CD4-positive, alpha-beta T cell treated with Interleukin-6 for 4 hours (primary cell): Measurements from ENCODE around the gene ACOX3.
"Not testable (repeated sequence)": the region's sequence is repeated elsewhere in the genome, so short reads cannot be mapped to it uniquely, and the experiment has no call there.

ENCODE experiments used
- DNase-seq: peaks from one replicate; pipeline ENCODE4 v3.0.0-alpha.2; 2020; ENCODE audit warnings: mixed read lengths

ACOX3 gene

GRCh38 chr4:8370106-8370787 lies 70.3 kb downstream of the ACOX3 start:
- no peak for DNase-seq

DNA sequence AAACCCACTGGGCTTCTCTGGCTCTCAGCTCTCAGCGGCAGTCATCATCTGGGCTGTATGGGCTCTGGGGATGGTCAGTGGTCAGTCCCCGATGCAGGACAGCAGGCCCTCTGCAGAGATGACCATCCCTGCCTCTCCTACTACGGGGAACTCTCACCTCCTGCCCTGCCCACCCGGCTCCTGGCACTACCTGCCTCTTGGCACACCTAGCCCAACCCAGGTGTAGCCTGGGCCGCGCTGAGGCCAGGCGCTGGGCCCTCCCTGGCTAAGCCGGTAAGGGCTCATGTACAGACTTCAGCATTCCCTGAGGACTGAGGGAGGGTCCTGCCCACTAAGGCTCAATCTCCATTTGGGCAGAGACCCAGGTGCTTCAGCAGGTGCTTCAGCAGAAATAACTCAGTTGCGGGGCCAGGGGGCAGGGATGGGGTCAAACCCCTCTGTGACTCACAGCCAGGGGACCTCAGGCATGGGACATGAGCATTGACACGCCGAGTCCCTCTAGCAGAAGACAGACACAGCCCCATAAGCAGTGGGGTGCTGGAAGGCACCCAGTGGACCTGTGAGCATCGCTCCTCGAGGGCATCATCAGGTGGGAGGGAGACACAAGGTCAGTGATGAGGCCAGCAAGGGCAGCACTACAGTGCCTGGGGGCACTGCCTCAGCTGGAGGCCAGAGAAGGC lies 71.0 kb downstream of the ACOX3 start:
- DNase-seq: no peak

DNA sequence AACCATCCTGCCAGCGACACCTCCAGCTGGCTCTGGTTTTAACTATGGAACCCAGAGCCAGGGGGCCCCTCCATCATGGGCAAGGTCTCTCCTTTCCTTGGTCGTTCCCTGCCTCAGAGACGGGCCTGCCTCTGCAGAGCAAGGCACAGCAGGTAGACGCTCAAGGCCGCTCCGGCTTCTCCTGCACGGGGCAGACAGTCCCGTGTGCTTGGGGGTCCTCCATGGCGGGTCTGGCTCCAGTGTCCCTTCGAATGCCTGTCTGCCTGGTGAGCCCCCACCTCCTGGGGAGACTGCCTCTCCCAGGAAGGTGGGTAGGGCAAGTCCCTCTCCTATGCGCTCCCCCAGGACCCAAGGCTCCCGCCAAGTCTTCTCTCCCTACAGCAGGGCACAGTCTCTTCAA lies 71.5 kb downstream of the ACOX3 start:
- DNase-seq: no peak

DNA sequence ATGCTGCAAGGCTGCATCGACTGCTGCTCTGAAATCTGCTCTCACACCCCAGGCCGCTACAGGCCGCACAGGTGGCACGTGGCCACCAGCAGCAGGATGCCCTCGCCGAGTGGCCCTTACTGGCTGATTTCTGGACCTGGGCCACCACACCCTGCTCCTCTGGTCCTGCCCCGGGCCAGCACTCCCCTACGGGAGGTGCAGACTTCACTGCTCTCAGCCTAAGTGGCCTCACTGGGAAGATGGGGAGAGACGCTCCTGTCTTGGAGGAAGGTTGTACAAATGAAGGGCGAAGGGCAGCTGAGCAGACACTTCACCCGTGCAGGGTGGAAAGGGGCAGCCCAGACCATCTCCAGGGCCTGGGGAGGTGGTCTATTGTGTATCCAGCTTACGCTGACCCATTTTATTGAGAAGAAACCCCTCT lies 72.5 kb downstream of the ACOX3 start:
- DNase-seq: no peak

- no peak for DNase-seq
Measured at GRCh38 chr4:8366601-8367000, 73.9 kb downstream of the ACOX3 start.

DNA sequence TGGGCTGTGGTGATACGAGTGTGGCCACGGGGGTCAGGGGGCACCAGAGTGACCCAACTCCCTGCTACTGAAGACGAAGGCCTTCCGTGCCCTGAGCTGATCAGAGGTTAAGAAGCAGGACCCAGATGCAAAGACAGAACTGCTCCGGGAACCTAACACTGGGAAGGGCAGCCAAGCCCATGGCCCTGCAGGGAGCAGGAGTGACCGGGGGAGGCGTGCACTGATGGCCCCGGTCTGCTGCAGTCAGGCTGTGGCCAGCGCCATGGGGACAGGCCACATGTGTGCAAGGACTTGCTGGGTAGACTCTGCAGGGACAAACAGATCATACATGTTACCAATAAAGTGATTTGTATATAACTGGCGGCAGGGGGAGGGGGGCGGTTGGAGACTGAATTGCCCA lies 74.6 kb downstream of the ACOX3 start:
- DNase-seq: no peak

DNA sequence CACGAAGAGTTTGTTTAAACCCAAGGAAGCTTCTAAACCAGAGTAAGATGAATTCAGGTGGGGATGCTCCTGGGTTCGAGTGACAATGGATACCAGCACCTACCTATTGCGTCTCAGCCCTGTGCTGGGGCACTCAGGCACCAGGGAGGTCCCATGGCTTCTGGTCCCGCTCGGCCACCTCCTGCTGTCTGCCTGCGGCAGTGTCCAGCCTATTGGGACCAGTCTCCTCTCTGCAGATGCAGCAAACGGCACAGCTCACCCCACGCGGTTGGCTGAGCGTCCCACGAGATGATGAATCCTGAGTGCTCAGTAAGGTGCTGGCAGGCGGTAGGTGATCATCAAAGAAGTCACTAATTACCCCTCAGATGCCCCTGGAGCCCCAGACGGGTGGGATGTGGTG lies 75.2 kb downstream of the ACOX3 start:
- DNase-seq: no peak

- no peak for DNase-seq
Measured at GRCh38 chr4:8364848-8365350, 75.6 kb downstream of the ACOX3 start.

DNA sequence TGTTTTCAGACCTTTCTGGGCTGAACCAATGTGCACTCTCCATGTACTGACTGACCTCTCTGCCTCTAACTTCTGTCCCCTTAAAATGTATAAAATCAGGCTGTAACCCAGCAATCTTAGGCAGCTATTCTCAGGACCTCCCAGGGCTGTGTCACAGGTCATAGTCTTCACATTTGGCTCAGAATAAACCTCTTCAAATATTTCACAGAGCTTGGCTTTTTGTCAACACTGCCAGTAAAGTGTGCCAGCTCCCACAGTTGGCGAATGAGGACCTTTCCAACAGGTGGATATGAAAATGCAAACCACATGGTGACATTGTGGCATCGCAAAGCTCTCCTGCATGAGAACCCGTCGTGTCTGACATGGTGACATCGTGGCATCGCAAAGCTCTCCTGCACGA lies 76.4 kb downstream of the ACOX3 start:
- no peak for DNase-seq

GRCh38 chr4:8362483-8362882 lies 78.0 kb downstream of the ACOX3 start:
- no peak for DNase-seq

- DNase-seq: no peak
Measured at GRCh38 chr4:8359193-8359592, 81.3 kb downstream of the ACOX3 start.

GRCh38 chr4:8356856-8357255 lies 83.7 kb downstream of the ACOX3 start:
- no peak for DNase-seq

GRCh38 chr4:8355864-8356565 lies 84.5 kb downstream of the ACOX3 start:
- DNase-seq: no peak

- no peak for DNase-seq
Measured at GRCh38 chr4:8355306-8355705, 85.2 kb downstream of the ACOX3 start.

DNA sequence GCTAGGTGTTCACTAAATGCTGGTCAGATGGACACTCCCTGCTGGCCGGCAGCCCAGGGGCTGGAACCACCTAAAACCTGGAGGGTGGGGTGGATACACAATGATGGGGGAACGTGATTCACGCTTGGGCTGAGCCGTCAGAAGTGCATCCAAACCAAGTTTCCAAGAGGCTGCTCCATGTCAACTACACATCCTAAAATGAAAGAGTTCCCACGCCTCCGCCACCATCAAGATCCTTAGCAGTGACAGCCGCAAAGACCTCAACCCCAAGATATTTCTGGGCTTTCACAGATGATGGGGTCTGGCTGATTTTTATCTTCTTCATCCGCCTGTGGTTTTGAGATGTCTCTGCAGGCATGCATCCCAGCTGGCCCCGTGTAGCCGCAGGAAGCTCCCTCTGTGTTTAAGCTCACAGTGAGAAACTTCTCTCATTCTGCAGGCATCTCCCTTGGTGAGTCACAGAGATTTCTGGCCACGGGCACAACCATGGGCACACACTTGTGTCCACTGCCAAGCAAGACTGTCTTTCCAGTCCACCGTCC lies 86.5 kb downstream of the ACOX3 start:
- no peak for DNase-seq

DNA sequence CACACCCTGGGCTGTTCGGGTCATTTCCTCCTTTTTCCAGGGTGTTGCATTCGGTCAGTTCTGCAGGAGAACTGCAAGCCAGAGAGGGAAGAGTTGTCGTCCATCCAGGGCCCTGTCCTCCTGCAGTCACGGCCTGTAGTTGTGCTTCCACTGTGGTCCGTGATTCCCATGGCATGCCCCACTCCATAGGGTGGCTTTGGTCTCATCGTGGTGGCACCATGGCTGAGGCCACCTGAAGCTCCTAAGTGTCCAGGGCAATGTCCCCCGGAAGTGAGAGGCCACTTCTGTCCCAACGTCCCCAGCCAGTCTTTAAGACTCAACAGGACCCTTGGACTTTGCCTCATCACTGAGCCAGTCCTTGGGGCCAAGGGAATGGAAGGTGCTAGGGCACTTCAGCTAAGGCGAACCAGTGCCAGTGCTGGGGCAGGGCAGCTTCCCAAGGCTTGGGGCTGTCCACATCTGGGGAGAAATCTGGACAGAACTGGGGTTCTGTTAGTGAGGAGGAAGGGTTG lies 87.3 kb downstream of the ACOX3 start:
- no peak for DNase-seq

- no peak for DNase-seq
Measured at GRCh38 chr4:8352368-8353157, 88.0 kb downstream of the ACOX3 start.

GRCh38 chr4:8351931-8352367 lies 88.6 kb downstream of the ACOX3 start:
- no peak for DNase-seq

- no peak for DNase-seq
Measured at GRCh38 chr4:8350841-8351461, 89.6 kb downstream of the ACOX3 start.

DNA sequence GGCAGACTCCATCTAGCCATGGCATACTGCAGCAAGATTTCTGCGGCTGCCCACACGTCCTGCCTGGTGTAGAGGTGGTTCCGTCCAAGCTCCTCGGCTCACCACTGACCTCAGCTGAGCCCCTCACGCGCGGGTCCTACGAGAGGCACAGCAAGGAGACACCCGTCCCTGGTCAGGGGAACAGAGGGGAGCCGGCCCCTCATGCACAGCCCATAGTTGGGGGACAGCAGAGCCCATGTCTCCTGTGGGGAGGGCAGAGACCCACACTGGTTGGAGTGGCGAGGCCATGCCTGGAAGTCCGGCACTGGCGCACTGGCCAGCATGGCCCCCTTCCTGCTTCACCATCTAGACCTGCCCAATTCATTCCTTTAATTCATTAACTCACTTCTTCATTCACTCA lies 90.2 kb downstream of the ACOX3 start:
- DNase-seq: no peak

DNA sequence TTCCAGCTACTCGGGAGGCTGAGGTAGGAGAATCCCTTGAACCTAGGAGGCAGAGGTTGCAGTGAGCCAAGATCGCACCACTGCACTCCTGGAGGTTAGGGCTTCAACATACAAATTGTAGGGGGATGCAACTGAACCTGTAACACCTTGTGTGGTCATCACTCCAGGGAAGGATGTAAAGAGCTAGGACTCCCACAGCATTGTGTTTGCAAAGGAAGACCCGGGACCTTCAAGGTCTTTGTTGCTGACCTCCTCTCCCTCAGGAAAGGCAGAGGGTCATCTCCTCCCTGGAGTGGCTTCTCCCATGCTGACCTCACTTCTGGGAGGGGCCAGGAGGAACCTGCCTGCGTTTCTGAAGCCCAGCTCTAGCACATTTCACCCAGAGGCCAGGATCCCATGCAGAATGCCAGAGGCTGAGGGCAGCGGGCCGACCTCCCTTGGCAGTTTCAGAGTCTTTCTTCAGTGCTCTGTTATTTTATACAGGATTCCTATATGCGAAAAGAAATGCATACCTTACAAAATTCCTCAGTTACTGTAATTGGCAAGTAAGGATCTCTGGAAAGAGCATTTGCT lies 90.8 kb downstream of the ACOX3 start:
- no peak for DNase-seq

GRCh38 chr4:8349236-8349635 lies 91.3 kb downstream of the ACOX3 start:
- DNase-seq: not testable (repeated sequence)
